ENCODE measurements around the gene TOMM40L.

The TOMM40L gene

GRCh38 chr1:161201836-161202712 lies 23.8 kb upstream of the TOMM40L start, which contains the start of gene NDUFS2:
TSS of gene NDUFS2 (plus strand) at chr1:161202367. CDS start at chr1:161202386, 19 bp downstream.
- no peak; the same call in 1 of the 2 replicates for TF ChIP-seq CTCF (IDR thresholded peaks at IDR 0.05; ENCODE audit: low read depth, low read length)
- DNase-seq (ENCODE audit: extremely low read depth, low read depth), result peak; percentile 98

- DNase-seq (ENCODE audit: extremely low read depth, low read depth), result no peak
- TF ChIP-seq CTCF (IDR thresholded peaks at IDR 0.05; ENCODE audit: low read depth, low read length), result no peak
Observed at GRCh38 chr1:161206411-161207140, 19.3 kb upstream of the TOMM40L start.

GRCh38 chr1:161207173-161207572 lies 18.7 kb upstream of the TOMM40L start:
- no peak for DNase-seq (ENCODE audit: extremely low read depth, low read depth)
- TF ChIP-seq CTCF (IDR thresholded peaks at IDR 0.05; ENCODE audit: low read depth, low read length), result no peak

GRCh38 chr1:161209790-161210409 lies 16.0 kb upstream of the TOMM40L start:
- no peak for DNase-seq (ENCODE audit: extremely low read depth, low read depth)
- TF ChIP-seq CTCF (IDR thresholded peaks at IDR 0.05; ENCODE audit: low read depth, low read length), result peak; percentile 93

GRCh38 chr1:161214369-161214768 lies 11.5 kb upstream of the TOMM40L start:
- no peak for TF ChIP-seq CTCF (IDR thresholded peaks at IDR 0.05; ENCODE audit: low read depth, low read length)
- no peak for DNase-seq (ENCODE audit: extremely low read depth, low read depth)

GRCh38 chr1:161215076-161215475 lies 10.8 kb upstream of the TOMM40L start, which contains the start of gene FCER1G:
TSS of gene FCER1G (plus strand) at chr1:161215295. CDS start at chr1:161215322, 27 bp downstream.
- DNase-seq (ENCODE audit: extremely low read depth, low read depth), result no peak

More at GRCh38 chr1:161215076-161215475, 10.8 kb upstream of the TOMM40L start, which contains the start of gene FCER1G:
- no peak for TF ChIP-seq CTCF (IDR thresholded peaks at IDR 0.05; ENCODE audit: low read depth, low read length)
